Endodermal cell (in vitro differentiated cells): Measurements from ENCODE around the gene NAIF1. TPM values are rescaled to one million over a fixed set of nuclear protein-coding genes. Genes with fewer than 3 reads are reported as not detected.

Experiments
- DNase-seq: peaks from one replicate; pipeline ENCODE4 v3.0.0-alpha.2; 2017
- H3K27ac ChIP-seq: 2 replicates; pipeline ENCODE4 v1.5.1; 2013; ENCODE audit warnings: mild to moderate bottlenecking, low read depth, low read length, moderate library complexity
- H3K27me3 ChIP-seq: 2 replicates; pipeline ENCODE4 v1.6.1; 2013; ENCODE audit warnings: mild to moderate bottlenecking, low read length, moderate library complexity; ENCODE audit not compliant: insufficient read depth, control insufficient read depth, poor library complexity, severe bottlenecking
- H3K36me3 ChIP-seq: 2 replicates; pipeline ENCODE4 v1.7.0; 2013; ENCODE audit warnings: mild to moderate bottlenecking, low read length, moderate library complexity; ENCODE audit not compliant: control insufficient read depth, insufficient read depth
- H3K4me1 ChIP-seq: one replicate; pipeline ENCODE4 v1.7.0; 2013; ENCODE audit warnings: low read length; ENCODE audit not compliant: control insufficient read depth, insufficient read depth
- H3K4me3 ChIP-seq: 2 replicates; pipeline ENCODE4 v1.5.1; 2013; ENCODE audit warnings: mild to moderate bottlenecking, low read length, moderate library complexity
- H3K9ac ChIP-seq: 2 replicates; pipeline ENCODE4 v1.6.1; 2013; ENCODE audit warnings: mild to moderate bottlenecking, low read length, moderate library complexity; ENCODE audit not compliant: poor library complexity, severe bottlenecking; ENCODE audit errors: extremely low read depth
- H3K9me3 ChIP-seq: 2 replicates; pipeline ENCODE4 v1.6.1; 2013; ENCODE audit warnings: mild to moderate bottlenecking, low read length, moderate library complexity; ENCODE audit not compliant: control insufficient read depth
- H3K27ac Mint-ChIP-seq: 2 replicates; pipeline ENCODE4 v1.8.0; 2020; ENCODE audit warnings: mixed read lengths
- H3K27me3 Mint-ChIP-seq: 2 replicates; pipeline ENCODE4 v1.8.0; 2021; ENCODE audit warnings: mild to moderate bottlenecking, mixed read lengths; ENCODE audit not compliant: insufficient read depth
- H3K36me3 Mint-ChIP-seq: 2 replicates; pipeline ENCODE4 v1.8.0; 2020; ENCODE audit warnings: low read depth, mixed read lengths
- H3K4me1 Mint-ChIP-seq: 2 replicates; pipeline ENCODE4 v1.8.0; 2020; ENCODE audit warnings: mixed read lengths
- H3K4me3 Mint-ChIP-seq: 2 replicates; pipeline ENCODE4 v1.8.0; 2020; ENCODE audit warnings: mild to moderate bottlenecking, moderate library complexity, mixed read lengths
- H3K9me3 Mint-ChIP-seq: 2 replicates; pipeline ENCODE4 v1.8.0; 2020; ENCODE audit warnings: mild to moderate bottlenecking, mixed read lengths
- CTCF ChIP-seq: fragments of 200-600 bp; sonication (generic); conservative IDR thresholded peaks from 2 replicates; pipeline ENCODE4 v1.5.0; 2021; ENCODE audit warnings: antibody characterized with exemption, mild to moderate bottlenecking
- WGBS, 2 experiments: methylation state at CpG; one replicate each; pipeline versions ENCODE4 v1.1.5 to v1.1.7; 2013; ENCODE audit warnings: missing lambda C conversion rate in 2 of 2, mixed read lengths in 1 of 2; ENCODE audit not compliant: insufficient coverage in 1 of 2, insufficient read length in 1 of 2; 5-methylcytosine and 5-hydroxymethylcytosine counted together
- total RNA-seq, 2 donors: library from RNA; stranded (reverse); fragmentation: NEBNext Ultra II Directional in 1 of 2; extraction: Animal tissue kit (Norgen Biotek cat#: 25700) in 1 of 2; gene quantifications; 2 replicates in 1 of 2; 3 replicates in 1 of 2; pipeline ENCODE4 v1.2.1, GENCODE V29; 2021

The NAIF1 gene
- total RNA-seq, 2 donors from 2014 or later: 6.2 to 6.6 TPM

- no peaks in the 10 kb centered on the region for H3K9me3 ChIP-seq
- no peaks in the 10 kb centered on the region for H3K4me1 ChIP-seq
- peaks cover 6% of the 10 kb centered on the region for H3K4me1 Mint-ChIP-seq
- H3K27ac ChIP-seq: no peak overlapping the region
- no peaks in the 10 kb centered on the region for H3K36me3 ChIP-seq
- TF ChIP-seq CTCF: no peak
- H3K27me3 ChIP-seq: no peaks in the 10 kb centered on the region
- no peak overlapping the region for H3K4me3 ChIP-seq
- no peaks in the 10 kb centered on the region for H3K36me3 Mint-ChIP-seq
- H3K4me3 Mint-ChIP-seq: no peak overlapping the region
- no peaks in the 10 kb centered on the region for H3K9me3 Mint-ChIP-seq
- no peak for DNase-seq
- no peak overlapping the region for H3K27ac Mint-ChIP-seq
- no peaks in the 10 kb centered on the region for H3K27me3 Mint-ChIP-seq
- 84 to 95% methylated on average over 2 to 3 of the region's 3 CpGs for WGBS, 2 experiments
- H3K9ac ChIP-seq: no peak overlapping the region
These were observed 17.3 kb downstream of the NAIF1 start for GRCh38 chr9:128049843-128050242.

- Mint-ChIP-seq H3K4me1 (peaks cover 9% of the 10 kb centered on the region), H3K36me3 (no peaks in the 10 kb centered on the region), H3K4me3 (no peak overlapping the region), H3K9me3 (no peaks in the 10 kb centered on the region), H3K27ac (no peak overlapping the region), H3K27me3 (no peaks in the 10 kb centered on the region)
- no peak for DNase-seq
- no peaks in the 10 kb centered on the region for H3K27me3 ChIP-seq
- no peak for TF ChIP-seq CTCF
- H3K4me1 ChIP-seq: no peaks in the 10 kb centered on the region
- H3K4me3 ChIP-seq: no peak overlapping the region
- no peaks in the 10 kb centered on the region for H3K36me3 ChIP-seq
- H3K9ac ChIP-seq: no peak overlapping the region
- no peak overlapping the region for H3K27ac ChIP-seq
- no peaks in the 10 kb centered on the region for H3K9me3 ChIP-seq
These were observed 18.5 kb downstream of the NAIF1 start for GRCh38 chr9:128048663-128049062.

GRCh38 chr9:128047231-128047630, 19.9 kb downstream of the NAIF1 start:
- Mint-ChIP-seq H3K4me3 (no peak overlapping the region), H3K4me1 (peaks cover 12% of the 10 kb centered on the region), H3K36me3 (no peaks in the 10 kb centered on the region), H3K27me3 (no peaks in the 10 kb centered on the region), H3K9me3 (no peaks in the 10 kb centered on the region), H3K27ac (no peak overlapping the region)
- TF ChIP-seq CTCF: no peak
- no peaks in the 10 kb centered on the region for H3K27me3 ChIP-seq
- DNase-seq: no peak
- H3K9me3 ChIP-seq: no peaks in the 10 kb centered on the region
- no peaks in the 10 kb centered on the region for H3K36me3 ChIP-seq
- H3K9ac ChIP-seq: no peak overlapping the region
- no peak overlapping the region for H3K27ac ChIP-seq
- 83 to 88% methylated on average over 5 to 6 of the region's 6 CpGs for WGBS, 2 experiments
- H3K4me1 ChIP-seq: no peaks in the 10 kb centered on the region
- H3K4me3 ChIP-seq: no peak overlapping the region
